ENCODE data around the gene PDK4.
"Not testable (repeated sequence)": the region's sequence is repeated elsewhere in the genome, so short reads cannot be mapped to it uniquely, and the experiment has no call there.

Gene PDK4

DNA sequence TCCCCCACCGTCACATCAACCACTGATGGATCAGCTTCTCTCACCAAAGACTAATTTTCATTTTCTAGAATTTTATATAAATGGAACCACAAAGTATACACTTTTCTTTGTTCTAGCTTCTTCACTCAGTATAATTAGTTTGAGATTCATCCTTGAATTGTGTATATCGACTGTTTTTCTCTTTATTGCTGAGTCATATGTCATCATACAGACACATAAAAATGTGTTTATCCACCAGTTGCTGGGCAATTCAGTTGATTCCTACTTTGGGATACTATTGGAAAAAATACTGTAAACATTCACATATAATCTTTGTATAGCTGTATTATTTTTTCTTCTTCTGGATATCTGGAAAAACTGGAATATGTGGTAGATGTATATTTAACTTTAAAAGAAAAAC lies 26.6 kb downstream of the PDK4 start:
- DNase-seq (ENCODE audit: low read depth in 2 of 2) = no peak

DNA sequence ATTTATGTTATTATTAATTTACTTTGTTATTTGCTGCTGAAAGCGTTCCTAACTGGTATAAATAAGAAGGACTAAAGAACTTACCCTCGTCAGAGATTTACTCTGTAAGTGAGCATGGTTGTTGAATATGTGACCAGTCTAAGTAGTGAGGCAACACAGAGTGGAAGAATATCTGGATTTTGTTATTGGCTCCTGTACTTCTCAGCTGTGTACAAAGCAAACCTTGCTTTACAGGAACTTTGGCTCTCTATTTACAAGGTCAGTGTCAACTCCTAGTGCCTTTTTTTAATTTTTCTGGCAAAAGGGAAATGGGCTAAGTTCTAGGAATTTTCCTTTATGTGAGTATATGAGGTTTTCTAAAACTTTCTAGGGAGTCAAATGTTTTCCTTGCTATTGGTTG lies 35.6 kb downstream of the PDK4 start:
- DNase-seq (ENCODE audit: low read depth in 2 of 2) = no peak

DNA sequence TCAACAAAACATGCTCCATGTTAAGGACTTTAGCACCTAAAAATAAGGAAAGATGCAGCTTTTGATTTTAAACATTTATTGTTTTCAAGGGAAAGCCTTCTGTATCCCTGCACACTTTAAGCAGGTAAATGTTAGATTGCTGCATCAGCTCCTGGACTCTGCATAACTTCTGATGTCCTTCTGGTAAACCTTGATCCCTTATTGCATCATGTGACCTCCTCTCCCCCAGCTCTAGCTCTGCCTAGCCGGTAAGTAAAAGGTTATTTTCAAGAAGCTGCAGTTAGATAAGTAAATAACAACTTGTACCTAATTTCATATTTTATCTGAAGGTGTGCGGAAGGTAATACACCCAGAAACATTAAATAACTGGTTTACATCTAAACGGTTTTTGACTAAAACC lies 37.5 kb downstream of the PDK4 start:
- no peak for DNase-seq (ENCODE audit: low read depth in 2 of 2)

DNA sequence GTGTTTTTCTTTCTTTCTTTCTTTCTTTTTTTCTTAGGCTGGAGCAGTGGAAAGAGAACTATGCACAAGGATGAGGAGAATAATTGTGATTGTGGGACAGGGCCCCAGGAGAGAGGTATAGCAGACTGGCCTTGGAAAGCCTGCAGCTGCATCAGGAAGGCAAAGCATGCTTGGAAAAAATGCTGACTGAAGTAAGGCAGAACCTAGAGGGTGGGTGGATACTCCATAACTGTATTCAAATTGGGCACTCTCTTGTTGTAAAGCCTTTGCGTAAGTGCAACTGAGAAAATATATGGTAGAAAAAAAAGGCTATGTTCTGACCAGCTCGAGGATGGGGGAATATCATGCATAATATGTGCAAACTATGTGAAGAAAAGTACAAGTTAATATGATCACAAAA lies 39.5 kb downstream of the PDK4 start:
- no peak for DNase-seq (ENCODE audit: low read depth in 2 of 2)

DNA sequence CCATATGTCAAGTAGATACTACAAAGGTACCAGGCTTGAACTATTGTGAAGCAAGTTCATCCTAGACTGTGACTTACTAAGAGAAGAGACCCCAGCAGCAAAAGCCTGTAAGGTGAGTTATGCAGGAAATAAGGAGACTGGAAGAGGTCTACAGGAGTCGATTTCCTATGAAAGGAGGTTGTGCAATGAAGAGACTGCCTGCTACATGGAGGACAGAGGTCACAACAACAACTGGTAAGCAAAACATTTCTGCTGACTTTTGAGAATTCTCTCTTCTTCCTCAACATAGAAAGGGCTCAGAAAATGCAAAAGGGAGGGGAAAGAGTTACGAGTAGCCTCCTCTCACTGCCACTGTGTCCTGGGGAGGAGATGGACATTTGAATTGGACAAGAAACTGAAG lies 42.4 kb downstream of the PDK4 start:
- DNase-seq (ENCODE audit: low read depth in 2 of 2) = no peak

DNA sequence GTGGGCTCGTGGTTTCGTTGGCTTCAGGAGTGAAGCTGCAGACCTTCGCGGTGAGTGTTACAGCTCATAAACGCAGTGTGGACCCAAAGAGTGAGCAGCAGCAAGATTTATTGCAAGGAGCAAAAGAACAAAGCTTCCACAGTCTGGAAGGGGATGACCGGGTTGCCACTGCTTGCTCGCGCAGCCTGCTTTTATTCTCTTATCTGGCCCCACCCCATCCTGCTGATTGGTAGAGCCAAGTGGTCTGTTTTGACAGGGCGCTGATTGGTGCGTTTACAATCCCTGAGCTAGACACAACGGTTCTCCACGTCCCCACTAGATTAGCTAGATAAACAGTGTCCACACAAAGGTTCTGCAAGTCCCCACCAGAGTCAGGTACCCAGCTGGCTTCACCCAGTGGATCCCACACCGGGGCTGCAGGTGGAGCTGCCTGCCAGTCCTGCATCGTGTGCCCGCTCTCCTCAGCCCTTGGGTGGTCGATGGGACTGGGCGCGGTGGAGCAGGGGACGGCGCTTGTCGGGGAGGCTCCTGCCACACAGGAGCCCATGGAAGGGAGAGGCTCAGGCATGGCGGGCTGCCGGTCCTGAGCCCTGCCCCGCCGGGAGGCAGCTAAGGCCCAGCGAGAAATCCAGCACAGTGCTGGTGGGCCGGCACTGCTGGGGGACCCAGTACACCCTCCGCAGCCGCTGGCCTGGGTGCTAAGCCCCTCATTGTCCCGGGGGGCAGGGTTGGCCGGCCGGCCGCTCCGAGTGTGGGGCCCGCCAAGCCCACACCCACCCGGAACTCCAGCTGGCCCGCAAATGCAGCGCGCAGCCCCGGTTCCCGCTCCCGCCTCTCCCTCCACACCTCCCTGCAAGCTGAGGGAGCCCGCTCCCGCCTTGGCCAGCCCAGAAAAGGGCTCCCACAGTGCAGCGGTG lies 44.0 kb downstream of the PDK4 start:
- not testable (repeated sequence) for DNase-seq (ENCODE audit: low read depth in 2 of 2)

DNA sequence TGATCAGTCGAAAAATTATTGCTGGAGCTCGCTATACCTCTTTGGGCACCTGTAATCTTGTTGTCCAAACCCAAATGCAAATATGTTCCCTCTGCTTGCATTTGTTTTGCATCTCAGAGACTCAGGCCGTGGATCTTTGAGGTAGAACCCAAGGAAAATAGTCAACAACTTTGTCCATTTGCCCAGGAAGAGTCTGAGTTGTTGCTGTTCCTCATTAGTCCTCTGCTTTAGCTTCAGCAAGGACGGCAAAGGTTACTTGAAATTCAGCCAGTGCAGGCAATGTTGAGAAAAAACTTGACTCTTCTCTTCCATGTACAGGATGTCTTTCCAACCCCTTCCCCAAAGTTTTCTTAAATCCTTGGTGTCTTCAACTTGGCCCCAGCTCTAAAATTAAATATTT lies 45.8 kb downstream of the PDK4 start:
- no peak for DNase-seq (ENCODE audit: low read depth in 2 of 2)

DNA sequence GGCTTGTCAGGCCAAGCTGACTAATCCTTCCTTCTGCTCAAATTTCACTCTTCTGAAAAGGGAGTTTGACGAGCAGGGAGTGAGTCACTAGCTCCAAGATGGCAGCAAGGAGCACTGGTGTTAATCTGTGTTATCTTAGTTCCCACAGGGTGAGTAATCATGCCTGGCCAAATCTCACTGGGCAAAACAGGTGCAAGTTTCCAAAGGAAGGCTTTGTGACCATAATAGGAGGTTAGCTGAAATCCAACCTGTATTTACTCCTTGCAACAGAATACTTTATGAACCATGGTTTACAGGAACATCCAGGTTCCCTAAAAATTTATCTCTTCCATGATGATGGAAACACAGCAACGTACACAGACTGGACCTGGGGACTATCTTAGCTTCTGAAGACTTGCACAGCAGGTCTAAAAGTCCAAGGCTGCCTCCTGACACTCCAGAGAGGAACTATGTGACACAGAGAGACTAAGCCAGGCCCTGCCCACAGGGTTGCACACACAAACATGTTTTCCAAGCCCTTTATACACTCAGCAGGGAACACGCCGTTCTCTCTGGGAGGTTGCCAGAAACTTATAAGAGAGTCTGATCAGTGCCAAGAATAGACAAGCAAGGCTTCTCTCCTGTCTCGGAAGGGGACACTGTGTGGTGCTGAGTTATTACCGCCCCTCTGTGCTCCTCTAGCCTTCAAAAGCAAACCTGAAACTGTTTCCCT lies 46.3 kb downstream of the PDK4 start:
- DNase-seq (ENCODE audit: low read depth in 2 of 2) = no peak

DNA sequence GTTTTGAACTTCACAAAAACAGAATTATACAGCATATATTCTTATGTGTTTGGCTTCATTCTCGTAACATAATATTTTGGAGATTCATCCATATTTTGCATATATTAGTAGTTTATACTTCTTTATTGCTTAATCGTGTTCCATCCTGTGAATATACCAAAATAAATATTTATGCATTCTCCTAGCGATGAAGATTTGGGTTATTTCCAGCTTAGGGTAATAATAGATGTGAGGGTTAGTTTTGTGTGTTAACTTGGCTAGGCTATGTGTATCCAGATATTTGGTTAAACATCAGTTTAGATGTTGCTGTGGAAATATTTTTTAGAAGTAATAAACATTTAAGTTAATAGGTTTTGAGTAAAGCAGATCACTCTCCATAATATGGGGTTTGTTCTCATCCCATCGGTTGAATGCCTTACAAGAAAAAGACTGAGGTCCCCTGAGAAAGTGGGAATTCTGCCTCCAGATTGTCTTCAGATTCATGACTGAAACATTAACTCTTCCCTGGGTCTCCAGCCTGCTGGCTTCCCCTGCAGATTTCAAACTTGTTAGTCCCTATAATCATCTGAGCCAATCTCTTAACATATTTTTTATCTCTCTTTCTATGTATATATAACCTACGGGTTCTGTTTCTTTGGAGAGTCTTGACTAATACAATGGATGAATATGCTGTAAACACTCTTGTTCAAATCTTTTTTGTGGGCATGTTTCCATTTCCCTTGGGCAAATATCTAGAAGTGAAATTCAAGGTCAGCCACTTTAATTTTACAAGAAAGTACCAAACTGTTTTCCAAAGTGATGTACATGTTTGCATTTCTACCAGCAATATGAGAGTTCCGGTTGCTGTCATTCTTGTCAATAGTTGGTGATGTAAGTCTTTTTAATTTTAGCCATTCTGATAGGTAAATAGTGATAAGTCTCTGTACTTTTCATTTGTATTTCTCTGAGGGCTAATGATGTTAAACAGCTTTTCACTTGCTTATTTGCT lies 48.7 kb downstream of the PDK4 start:
- no peak for DNase-seq (ENCODE audit: low read depth in 2 of 2)

DNA sequence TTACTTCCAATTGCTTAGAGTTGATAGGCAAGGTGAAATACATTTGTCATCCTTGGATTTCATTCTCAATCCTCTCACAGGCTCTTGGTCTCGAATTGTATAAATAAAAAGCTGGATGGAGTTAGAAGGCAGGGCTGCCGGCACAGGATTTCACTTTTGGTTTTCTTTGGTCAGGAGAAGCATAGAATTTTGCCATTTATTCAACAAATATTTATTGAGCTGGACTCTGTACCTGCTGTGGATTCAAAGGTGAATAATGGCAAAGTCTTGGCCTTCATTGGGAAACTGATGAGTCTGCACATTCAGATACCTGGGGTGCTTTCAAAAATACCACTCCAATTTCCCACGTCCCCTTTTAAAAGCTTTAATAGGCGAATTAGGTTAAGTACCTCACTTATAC lies 49.7 kb downstream of the PDK4 start:
- DNase-seq (ENCODE audit: low read depth in 2 of 2) = no peak

DNA sequence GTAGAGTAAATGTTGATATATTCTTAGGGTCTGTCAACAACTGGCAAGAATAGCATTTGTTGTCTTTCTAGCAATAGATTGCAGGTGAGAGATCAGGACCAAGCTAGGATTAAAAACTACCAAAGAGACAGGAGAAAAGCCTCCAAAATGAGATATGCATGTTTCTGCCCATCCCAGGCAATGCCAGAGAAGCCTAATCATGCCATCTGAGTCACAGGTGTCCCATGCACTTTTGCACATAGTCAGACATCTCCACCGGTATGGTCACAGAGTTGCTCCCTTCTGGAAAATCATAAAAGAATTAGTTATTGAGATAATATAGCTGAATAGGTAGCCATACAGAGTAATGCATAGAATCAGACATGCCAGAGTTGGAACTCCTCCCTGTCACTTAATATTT lies 50.6 kb downstream of the PDK4 start:
- no peak for DNase-seq (ENCODE audit: low read depth in 2 of 2)

DNA sequence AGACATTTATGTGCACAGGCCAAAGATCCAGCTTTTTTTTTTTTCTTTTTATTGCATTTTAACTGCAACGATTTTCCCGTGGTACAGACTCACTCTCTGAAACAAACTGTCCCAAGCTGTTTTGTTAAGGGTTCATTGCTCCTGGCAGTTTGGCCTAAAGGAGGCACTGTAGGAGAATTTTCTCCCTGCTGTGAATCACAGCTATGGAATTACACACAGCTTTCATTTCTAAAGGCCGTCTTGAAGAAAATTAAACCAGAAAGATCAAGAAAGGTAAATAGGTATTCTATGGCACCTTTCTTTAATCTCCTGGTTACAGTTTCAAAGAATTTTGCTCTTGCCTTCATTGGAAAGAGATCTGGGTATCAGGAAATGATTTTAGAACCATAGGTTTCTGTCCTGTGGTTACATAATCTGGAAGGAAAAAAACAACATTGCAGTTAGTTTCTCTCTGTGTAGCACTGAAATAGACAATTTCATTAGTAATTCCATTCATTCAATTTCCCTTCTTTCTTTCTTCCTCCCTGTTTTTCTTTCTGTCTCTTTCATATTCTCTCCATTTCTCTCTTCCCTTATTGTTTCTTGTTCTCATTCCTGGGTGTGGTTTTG lies 51.2 kb downstream of the PDK4 start:
- no peak for DNase-seq (ENCODE audit: low read depth in 2 of 2)

DNA sequence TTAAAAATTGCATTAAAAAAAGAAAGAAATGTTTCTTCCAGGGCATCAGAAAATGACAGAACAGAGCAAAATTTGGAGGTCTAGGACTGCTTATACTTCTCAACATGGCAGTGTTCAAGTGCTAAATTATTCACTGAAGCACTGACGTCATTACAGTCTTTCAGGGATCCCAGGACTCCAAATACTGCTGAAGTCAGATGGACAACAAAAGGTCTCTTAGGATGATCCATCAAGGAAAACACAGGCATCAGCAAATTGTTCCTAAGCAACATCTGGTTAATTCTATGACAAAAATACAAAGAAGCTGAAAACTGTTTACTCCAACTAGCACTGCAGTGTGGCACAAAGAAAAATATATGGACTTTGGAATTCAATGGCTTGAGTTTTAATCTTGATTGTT lies 52.1 kb downstream of the PDK4 start:
- no peak for DNase-seq (ENCODE audit: low read depth in 2 of 2)

DNA sequence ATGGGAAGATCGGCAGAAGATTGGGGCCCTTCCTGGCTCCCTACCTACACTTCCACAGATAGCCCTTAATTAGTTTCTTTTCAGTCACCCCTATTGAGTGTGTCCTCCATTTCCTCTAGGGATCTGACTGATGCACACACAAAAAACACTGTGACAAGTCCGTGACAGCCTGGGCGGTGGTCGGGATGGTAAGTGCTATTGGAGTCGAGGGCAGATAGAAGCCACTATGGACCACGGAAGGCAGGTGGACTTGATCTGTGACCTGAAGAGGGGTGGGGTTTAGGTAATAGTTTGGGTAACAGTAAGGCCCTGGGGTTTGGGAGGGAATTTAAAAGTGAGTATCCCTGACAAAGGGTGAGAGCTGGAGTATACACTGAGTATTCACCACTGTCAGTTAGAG lies 53.0 kb downstream of the PDK4 start:
- DNase-seq (ENCODE audit: low read depth in 2 of 2) = no peak

DNA sequence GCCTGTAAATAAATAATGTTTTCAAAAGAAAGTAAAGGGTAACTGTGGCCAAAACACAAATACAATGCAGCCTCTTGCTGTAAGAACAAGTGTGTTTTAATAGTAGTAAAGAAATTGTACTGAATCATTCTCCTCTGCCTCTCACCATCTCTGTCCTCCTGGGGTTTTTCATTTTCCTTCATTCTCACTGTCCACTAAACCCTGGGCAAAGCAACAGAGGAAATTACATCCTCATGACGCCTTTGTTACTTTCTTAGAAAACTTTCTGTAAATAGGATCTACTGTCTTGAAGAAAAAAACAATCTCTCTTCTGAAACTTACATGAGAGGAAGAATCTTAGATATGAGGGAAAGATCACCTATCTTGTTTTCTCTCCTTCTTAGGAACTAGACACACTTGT lies 56.0 kb downstream of the PDK4 start:
- no peak for DNase-seq (ENCODE audit: low read depth in 2 of 2)

DNA sequence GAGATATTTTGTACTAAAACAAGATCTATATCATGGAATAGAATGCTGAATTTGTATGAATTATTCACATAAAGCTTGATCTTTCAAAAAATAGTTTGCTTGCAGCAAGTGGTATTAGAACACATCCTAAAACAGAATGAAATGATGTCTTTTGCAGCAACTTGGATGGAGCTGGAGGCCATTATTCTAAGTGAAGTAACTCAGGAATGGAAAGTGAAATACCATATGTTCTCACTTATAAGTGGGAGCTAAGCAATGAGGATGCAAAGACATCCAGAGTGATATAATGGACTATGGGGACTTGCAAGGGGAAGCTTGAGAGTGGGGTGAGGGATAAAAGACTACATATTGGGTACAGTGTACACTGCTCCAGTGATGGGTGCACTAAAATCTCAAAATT lies 56.9 kb downstream of the PDK4 start:
- DNase-seq (ENCODE audit: low read depth in 2 of 2) = no peak

DNA sequence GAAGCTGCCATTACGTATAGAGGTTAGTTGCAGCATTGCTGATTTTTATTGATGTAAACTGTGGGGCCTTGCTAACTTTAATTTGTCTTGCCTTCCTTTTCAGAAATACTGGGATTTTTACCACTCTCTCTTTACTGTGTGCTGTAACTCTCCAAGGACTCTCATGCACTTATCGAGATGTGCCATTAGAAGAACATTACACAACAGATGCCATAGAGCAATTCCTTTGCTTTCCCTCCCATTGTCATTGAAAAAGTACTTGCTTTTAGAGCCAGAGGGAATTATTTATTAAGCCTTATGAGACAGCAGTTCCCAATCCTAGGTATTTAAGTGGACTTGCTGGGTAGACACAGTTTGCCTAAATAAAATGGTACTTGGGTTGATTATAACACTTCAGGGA lies 58.8 kb downstream of the PDK4 start:
- DNase-seq (ENCODE audit: low read depth in 2 of 2) = no peak

DNA sequence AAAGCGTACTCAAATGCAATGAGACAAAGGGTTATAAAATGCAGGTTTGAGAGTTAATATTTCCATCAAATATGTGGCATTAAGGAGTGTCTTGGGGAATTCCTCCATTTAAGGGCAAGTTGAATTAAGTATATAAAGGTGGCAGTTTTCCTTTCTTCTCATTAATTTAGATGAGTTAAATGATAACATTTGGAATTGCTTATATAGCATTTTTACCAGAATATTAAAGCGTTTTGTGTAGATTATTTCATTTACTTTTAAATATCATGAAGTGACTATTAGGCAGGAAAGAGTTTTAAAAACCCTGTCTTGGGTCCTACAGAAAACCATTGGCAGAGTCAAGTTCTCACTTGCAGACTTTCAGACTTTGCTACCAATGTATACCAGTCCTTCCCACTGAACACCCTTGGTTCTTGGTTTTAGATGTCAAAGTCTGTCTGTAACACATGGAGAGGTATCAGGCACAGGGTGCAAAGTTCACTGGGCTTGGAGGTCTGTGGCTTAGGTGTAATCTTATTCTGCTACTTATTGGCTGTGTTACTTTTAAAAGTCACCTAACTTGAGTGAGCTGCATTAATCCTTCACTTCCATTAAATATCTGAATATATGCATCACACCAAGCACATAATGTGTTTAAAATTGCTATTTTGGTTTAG lies 59.5 kb downstream of the PDK4 start:
- DNase-seq (ENCODE audit: low read depth in 2 of 2) = no peak

DNA sequence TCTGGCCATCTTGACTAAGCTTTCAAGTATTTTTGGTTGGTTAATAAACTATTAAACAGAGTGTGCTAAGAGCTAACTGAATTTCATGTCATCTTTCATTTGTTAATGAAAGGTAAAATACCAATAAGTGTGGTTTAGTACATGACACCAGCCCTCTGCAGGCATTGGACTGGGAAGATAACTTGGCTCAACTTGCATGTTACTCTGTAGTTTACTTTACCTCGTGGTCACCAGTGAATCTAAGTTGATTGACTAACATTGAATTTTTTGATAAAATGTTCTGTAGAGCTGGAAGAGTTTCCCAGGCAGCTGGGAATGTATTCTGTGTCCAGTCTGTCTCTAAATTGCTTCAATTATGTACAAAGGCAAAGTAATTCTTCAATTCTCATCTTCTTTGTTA lies 60.7 kb downstream of the PDK4 start:
- no peak for DNase-seq (ENCODE audit: low read depth in 2 of 2)

DNA sequence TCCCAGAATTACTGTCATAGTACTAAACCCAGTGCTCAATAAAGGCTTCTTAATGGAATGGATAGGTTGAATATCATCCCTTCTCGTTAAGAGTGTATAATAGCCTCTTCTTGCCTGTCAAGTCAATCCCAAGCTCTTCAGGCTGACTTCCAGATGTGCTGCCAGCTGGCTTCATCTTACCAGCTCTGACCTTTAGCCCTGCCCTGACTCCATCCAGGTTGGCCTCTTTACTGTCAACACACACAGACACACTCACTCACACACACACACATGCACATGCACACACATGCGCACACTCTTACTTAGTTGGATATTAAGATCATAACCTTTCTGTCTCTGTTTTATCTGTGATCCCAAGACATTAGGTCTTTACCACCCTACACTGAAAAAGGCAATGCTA lies 61.5 kb downstream of the PDK4 start:
- no peak for DNase-seq (ENCODE audit: low read depth in 2 of 2)
